Uterus (tissue), 2 donors: Measurements from ENCODE around the gene HSPA1A.

ENCODE experiments used
- POLR2A ChIP-seq, 2 donors: fragments of 450-650 bp; IDR thresholded peaks; one replicate each; pipeline ENCODE4 v1.6.1; 2016; ENCODE audit warnings: antibody characterized with exemption in 2 of 2, mild to moderate bottlenecking in 1 of 2, moderate library complexity in 1 of 2
- TF ChIP-seq, protein P1 (sequence below), 4 experiments: fragments of 200-600 bp in 2 of 4; fragments of 450-650 bp in 2 of 4; sonication (generic) in 2 of 4; IDR thresholded peaks; one replicate each; pipeline ENCODE4 v1.5.1; 2016 to 2019; ENCODE audit warnings: antibody characterized with exemption in 4 of 4, mild to moderate bottlenecking in 2 of 4, moderate library complexity in 1 of 4

DNA sequence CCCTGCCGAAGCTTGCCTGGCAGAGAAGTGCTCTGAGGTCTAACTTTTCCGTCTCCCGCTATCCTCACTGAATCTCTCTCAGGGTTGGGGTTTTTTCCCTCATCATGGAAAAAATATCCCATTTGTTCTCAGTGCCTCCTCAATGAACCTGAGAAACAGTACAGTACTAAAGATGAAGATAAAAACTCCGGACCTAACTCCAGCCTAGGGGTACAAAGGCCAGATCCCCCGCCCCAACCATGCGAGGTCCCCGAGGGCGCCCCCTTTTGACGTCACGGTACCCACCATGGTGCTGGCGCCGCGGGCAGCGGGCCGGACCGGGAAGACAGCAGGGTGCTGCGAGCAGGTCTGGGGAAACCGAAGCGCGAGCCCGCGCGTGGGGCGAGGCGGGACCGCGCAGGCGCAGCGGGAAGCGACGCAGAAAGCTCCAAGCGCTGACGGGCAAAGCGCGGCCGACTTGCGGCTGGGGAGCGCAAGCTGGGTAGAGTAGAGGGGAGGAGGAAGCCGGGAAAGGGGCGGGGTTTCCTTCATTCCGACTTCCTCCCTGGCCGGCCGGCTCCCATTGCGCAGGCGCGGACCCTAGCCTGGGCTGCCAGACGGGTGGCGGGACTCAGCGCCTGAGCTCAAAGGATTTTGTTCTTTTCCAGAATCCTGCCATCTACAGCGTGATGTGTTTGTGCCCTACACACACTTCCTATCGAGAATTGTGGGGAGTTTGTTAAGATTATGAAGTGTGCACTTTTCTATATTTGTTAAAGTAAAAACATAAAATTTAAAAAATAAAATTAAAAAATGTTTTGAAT lies 8.7 kb upstream of the HSPA1A start, which contains the start of gene LSM2:
- peak; percentile 92 to 99 for TF ChIP-seq POLR2A (IDR thresholded peaks at IDR 0.05)
- TF ChIP-seq, protein P1, sequence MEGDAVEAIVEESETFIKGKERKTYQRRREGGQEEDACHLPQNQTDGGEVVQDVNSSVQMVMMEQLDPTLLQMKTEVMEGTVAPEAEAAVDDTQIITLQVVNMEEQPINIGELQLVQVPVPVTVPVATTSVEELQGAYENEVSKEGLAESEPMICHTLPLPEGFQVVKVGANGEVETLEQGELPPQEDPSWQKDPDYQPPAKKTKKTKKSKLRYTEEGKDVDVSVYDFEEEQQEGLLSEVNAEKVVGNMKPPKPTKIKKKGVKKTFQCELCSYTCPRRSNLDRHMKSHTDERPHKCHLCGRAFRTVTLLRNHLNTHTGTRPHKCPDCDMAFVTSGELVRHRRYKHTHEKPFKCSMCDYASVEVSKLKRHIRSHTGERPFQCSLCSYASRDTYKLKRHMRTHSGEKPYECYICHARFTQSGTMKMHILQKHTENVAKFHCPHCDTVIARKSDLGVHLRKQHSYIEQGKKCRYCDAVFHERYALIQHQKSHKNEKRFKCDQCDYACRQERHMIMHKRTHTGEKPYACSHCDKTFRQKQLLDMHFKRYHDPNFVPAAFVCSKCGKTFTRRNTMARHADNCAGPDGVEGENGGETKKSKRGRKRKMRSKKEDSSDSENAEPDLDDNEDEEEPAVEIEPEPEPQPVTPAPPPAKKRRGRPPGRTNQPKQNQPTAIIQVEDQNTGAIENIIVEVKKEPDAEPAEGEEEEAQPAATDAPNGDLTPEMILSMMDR (IDR thresholded peaks at IDR 0.05) = peak; percentile 3 to 41 (median 23)
